HepG2 (cell line): ENCODE data around the gene NEURL3. TPM values are rescaled to one million over a fixed set of nuclear protein-coding genes. Genes with fewer than 3 reads are reported as not detected.

Experiments used
- GABPB1 ChIP-seq: IDR thresholded peaks from 2 replicates; pipeline ENCODE4 v1.6.1; 2016; ENCODE audit warnings: mild to moderate bottlenecking, missing genetic modification reagents, moderate library complexity, missing compliant biosample characterization
- HNRNPUL1 ChIP-seq: fragments of 200-400 bp; formaldehyde crosslinking; IDR thresholded peaks from 2 replicates; pipeline ENCODE4 v1.6.1; 2017; ENCODE audit warnings: low read depth, mild to moderate bottlenecking, low read length, moderate library complexity
- IKZF4 ChIP-seq: sonication (generic); formaldehyde crosslinking; IDR thresholded peaks from 2 replicates; pipeline ENCODE4 v1.5.1; 2020; ENCODE audit warnings: borderline replicate concordance, mild to moderate bottlenecking, low read depth, missing genetic modification reagents; ENCODE audit errors: not compliant biosample characterization
- ISL2 ChIP-seq: sonication (generic); formaldehyde crosslinking; IDR thresholded peaks from 2 replicates; pipeline ENCODE4 v1.5.0; 2020; ENCODE audit warnings: missing genetic modification reagents
- JDP2 ChIP-seq: sonication (generic); formaldehyde crosslinking; IDR thresholded peaks from 2 replicates; pipeline ENCODE4 v1.8.1; 2022; ENCODE audit warnings: missing genetic modification reagents, borderline replicate concordance
- KLF15 ChIP-seq: sonication (generic); formaldehyde crosslinking; IDR thresholded peaks from 2 replicates; pipeline ENCODE4 v1.8.1; 2023; ENCODE audit warnings: borderline replicate concordance, mild to moderate bottlenecking, inconsistent platforms, missing genetic modification reagents, mixed read lengths
- NCOA5 ChIP-seq: sonication (generic); formaldehyde crosslinking; IDR thresholded peaks from 2 replicates; pipeline ENCODE4 v1.4.0; 2020; ENCODE audit warnings: missing genetic modification reagents
- NFYB ChIP-seq: sonication (generic); formaldehyde crosslinking; IDR thresholded peaks from 2 replicates; pipeline ENCODE4 v1.4.0; 2020; ENCODE audit warnings: missing genetic modification reagents
- PHF5A ChIP-seq: IDR thresholded peaks from one replicate; pipeline ENCODE4 v1.6.1; 2018; ENCODE audit warnings: low read depth, missing genetic modification reagents; ENCODE audit not compliant: unreplicated experiment
- REXO4 ChIP-seq: sonication (generic); formaldehyde crosslinking; IDR thresholded peaks from 2 replicates; pipeline ENCODE4 v1.8.0; 2022; ENCODE audit warnings: missing genetic modification reagents, mild to moderate bottlenecking, borderline replicate concordance
- RFXANK ChIP-seq: IDR thresholded peaks from 2 replicates; pipeline ENCODE4 v1.6.1; 2016
- SIX4 ChIP-seq: sonication (generic); formaldehyde crosslinking; IDR thresholded peaks from 2 replicates; pipeline ENCODE4 v1.4.0; 2020; ENCODE audit warnings: missing genetic modification reagents
- SRSF4 ChIP-seq: fragments of 200-400 bp; formaldehyde crosslinking; IDR thresholded peaks from one replicate; pipeline ENCODE4 v1.6.1; 2018; ENCODE audit warnings: mild to moderate bottlenecking, low read depth, low read length, moderate library complexity; ENCODE audit not compliant: poor library complexity, severe bottlenecking
- TAF15 ChIP-seq: fragments of 200-400 bp; formaldehyde crosslinking; IDR thresholded peaks from one replicate; pipeline ENCODE4 v1.6.1; 2018; ENCODE audit warnings: mild to moderate bottlenecking, low read depth, low read length; ENCODE audit not compliant: poor library complexity, severe bottlenecking
- ZFP37 ChIP-seq: sonication (generic); formaldehyde crosslinking; IDR thresholded peaks from 2 replicates; pipeline ENCODE4 v1.4.0; 2020; ENCODE audit warnings: missing genetic modification reagents, borderline replicate concordance
- ZNF256 ChIP-seq: sonication (generic); formaldehyde crosslinking; conservative IDR thresholded peaks from 2 replicates; pipeline ENCODE4 v1.4.0; 2020; ENCODE audit warnings: missing genetic modification reagents
- ZNF619 ChIP-seq: sonication (generic); formaldehyde crosslinking; IDR thresholded peaks from 2 replicates; pipeline ENCODE4 v1.4.0; 2020; ENCODE audit warnings: mild to moderate bottlenecking, missing genetic modification reagents
- ZNF672 ChIP-seq: sonication (generic); formaldehyde crosslinking; IDR thresholded peaks from 2 replicates; pipeline ENCODE4 v1.8.1; 2022; ENCODE audit warnings: missing genetic modification reagents
- ZNF839 ChIP-seq: sonication (generic); formaldehyde crosslinking; IDR thresholded peaks from 2 replicates; pipeline ENCODE4 v1.4.0; 2020; ENCODE audit warnings: missing genetic modification reagents, mild to moderate bottlenecking, borderline replicate concordance
- polyA plus RNA-seq, 8 experiments: library from polyadenylated mRNA; depleted of rRNA in 3 of 8; stranded (reverse) in 7 of 8; unstranded in 1 of 8; fragments of >200 nt; fragmentation: Illumina TruSeq in 4 of 8; extraction: Trizol in 4 of 8; gene quantifications; 2 replicates each; pipeline versions ENCODE4 v1.2.1 to v1.2.3, GENCODE V29; 2011 to 2016; ENCODE audit warnings: low read depth in 4 of 8, missing spikeins in 1 of 8, mixed read lengths in 1 of 8; ENCODE audit not compliant: insufficient read depth in 1 of 8
- total RNA-seq, 5 experiments: library from RNA; depleted of rRNA; stranded (reverse); fragments of >200 nt; fragmentation: Illumina TruSeq; extraction: Trizol; gene quantifications; 2 replicates each; pipeline ENCODE4 v1.2.3, GENCODE V29; 2016; ENCODE audit warnings: low read depth in 1 of 5
- TF ChIP-seq, protein P1 (sequence below), 2 experiments: sonication (generic) in 1 of 2; formaldehyde crosslinking in 1 of 2; IDR thresholded peaks; 2 replicates each; pipeline versions ENCODE4 v1.4.0 to v1.6.1; 2018 to 2020; ENCODE audit warnings: missing genetic modification reagents in 2 of 2, borderline replicate concordance in 1 of 2, low read depth in 1 of 2, mild to moderate bottlenecking in 1 of 2, missing biosample characterization in 1 of 2
- TF ChIP-seq, protein P2 (sequence below), 2 experiments: fragments of 450-650 bp in 1 of 2; sonication (generic) in 1 of 2; formaldehyde crosslinking; IDR thresholded peaks; 2 replicates each; pipeline versions ENCODE4 v1.5.0 to v1.8.0; 2020 to 2022; ENCODE audit warnings: mild to moderate bottlenecking in 1 of 2, missing genetic modification reagents in 1 of 2
- TF ChIP-seq, protein P3 (sequence below): IDR thresholded peaks from 2 replicates; pipeline ENCODE4 v1.6.1; 2016; ENCODE audit warnings: missing genetic modification reagents, missing compliant biosample characterization
- TF ChIP-seq, protein P4 (sequence below): IDR thresholded peaks from 2 replicates; pipeline ENCODE4 v1.6.1; 2016; ENCODE audit warnings: missing biosample characterization, missing genetic modification reagents, low read depth

The NEURL3 gene
- total and polyA plus RNA-seq, 2 of the 13 experiments (the other 11 are each of a cell fraction or from before 2014, with no cell fraction given), result 0.16 to 1.2 TPM

DNA sequence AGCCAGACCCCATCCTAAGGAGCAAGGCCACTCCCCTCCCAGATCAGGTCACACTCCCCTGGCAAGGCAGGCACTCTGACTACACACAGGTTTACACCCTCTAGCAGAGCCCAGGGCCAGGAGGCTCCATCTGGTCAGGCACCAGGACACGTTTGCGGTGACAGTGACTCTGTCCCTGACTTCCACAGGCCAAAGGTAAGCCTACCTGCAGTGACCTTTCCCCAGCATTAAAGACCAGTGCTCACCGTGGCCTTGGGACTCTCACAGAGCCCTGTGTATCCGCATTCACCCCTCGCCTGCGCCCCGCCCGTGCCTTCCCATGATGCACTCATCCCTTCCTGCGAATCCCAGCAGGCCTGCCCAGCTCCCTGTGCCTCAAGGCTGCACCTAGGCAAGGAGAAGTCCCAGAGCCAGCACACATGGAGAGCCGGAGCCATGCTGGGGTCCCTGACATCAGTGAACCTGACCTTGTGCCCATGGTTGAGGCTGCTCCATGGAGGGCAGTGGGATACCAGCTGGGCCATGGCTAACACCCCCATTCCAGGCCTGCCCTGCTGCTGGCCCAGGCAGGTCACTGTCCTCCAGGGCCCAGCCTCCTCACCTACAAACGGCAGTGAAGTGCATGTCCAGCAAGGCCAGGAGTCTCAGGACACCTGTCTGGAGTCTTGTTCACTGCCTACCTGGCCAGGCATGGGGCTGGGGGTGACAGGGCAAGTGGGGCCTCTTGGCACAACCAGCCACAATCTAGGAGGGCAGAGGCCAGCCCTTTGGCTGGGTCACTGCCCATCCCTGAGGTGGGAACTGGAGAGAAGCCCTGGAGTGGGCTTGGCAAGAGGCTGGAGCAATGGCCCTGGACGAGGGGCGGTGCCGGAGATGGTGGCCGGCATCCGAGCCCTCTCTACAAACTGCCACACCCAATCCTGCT lies 3.0 kb downstream of the NEURL3 start (continued):
- TF ChIP-seq, protein P1, sequence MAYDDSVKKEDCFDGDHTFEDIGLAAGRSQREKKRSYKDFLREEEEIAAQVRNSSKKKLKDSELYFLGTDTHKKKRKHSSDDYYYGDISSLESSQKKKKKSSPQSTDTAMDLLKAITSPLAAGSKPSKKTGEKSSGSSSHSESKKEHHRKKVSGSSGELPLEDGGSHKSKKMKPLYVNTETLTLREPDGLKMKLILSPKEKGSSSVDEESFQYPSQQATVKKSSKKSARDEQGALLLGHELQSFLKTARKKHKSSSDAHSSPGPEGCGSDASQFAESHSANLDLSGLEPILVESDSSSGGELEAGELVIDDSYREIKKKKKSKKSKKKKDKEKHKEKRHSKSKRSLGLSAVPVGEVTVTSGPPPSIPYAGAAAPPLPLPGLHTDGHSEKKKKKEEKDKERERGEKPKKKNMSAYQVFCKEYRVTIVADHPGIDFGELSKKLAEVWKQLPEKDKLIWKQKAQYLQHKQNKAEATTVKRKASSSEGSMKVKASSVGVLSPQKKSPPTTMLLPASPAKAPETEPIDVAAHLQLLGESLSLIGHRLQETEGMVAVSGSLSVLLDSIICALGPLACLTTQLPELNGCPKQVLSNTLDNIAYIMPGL (CRISPR knock-in tag; IDR thresholded peaks at IDR 0.05; ENCODE audit: borderline replicate concordance in 1 of 2, low read depth in 1 of 2), result peak; percentile 54 to 63; a peak in 2 of 4 replicates
- no peak for TF ChIP-seq ZNF256 (CRISPR knock-in tag)
- TF ChIP-seq JDP2, result no peak
- TF ChIP-seq IKZF4, result no peak
- TF ChIP-seq NFYB (CRISPR knock-in tag), result no peak
- TF ChIP-seq, protein P2, sequence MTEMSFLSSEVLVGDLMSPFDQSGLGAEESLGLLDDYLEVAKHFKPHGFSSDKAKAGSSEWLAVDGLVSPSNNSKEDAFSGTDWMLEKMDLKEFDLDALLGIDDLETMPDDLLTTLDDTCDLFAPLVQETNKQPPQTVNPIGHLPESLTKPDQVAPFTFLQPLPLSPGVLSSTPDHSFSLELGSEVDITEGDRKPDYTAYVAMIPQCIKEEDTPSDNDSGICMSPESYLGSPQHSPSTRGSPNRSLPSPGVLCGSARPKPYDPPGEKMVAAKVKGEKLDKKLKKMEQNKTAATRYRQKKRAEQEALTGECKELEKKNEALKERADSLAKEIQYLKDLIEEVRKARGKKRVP (CRISPR knock-in tag; IDR thresholded peaks at IDR 0.05), result no peak
- no peak for TF ChIP-seq ZFP37
- TF ChIP-seq TAF15, result no peak
- TF ChIP-seq SIX4 (CRISPR knock-in tag), result no peak
- TF ChIP-seq ZNF839 (CRISPR knock-in tag), result no peak
- TF ChIP-seq, protein P3, sequence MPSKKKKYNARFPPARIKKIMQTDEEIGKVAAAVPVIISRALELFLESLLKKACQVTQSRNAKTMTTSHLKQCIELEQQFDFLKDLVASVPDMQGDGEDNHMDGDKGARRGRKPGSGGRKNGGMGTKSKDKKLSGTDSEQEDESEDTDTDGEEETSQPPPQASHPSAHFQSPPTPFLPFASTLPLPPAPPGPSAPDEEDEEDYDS (CRISPR knock-in tag), result peak; percentile 25
- peak; percentile 50 for TF ChIP-seq GABPB1 (CRISPR knock-in tag)
- TF ChIP-seq, protein P4, sequence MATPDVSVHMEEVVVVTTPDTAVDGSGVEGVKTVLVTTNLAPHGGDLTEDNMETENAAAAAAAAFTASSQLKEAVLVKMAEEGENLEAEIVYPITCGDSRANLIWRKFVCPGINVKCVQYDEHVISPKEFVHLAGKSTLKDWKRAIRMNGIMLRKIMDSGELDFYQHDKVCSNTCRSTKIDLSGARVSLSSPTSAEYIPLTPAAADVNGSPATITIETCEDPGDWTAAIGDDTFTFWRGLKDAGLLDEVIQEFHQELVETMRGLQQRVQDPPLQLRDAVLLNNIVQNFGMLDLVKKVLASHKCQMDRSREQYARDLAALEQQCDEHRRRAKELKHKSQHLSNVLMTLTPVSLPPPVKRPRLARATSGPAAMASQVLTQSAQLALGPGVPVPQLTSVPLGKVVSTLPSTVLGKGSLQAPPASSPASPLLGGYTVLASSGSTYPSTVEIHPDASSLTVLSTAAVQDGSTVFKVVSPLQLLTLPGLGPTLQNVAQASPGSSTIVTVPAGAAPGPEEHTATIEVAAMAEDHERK, result no peak
- TF ChIP-seq KLF15 (CRISPR knock-in tag), result peak; percentile 35; the same call in 1 of the 2 replicates
- no peak for TF ChIP-seq ZNF619 (CRISPR knock-in tag)
- no peak for TF ChIP-seq ISL2 (CRISPR knock-in tag)
- TF ChIP-seq HNRNPUL1, result no peak
- TF ChIP-seq REXO4 (CRISPR knock-in tag), result 0 out of 2 replicates have a peak, but pooled peaks have one; percentile 34
- TF ChIP-seq ZNF672, result no peak
- no peak for TF ChIP-seq PHF5A (CRISPR knock-in tag)
- TF ChIP-seq SRSF4, result no peak
- no peak for TF ChIP-seq RFXANK (CRISPR knock-in tag)
- TF ChIP-seq NCOA5 (CRISPR knock-in tag), result no peak
